Mesothelial cell of epicardium (in vitro differentiated cells): ENCODE measurements around the gene CHAF1B. TPM values are rescaled to one million over a fixed set of nuclear protein-coding genes. Genes with fewer than 3 reads are reported as not detected.

Experiments used
- DNase-seq, 2 experiments: peaks; one replicate each; pipeline ENCODE4 v3.0.0; 2021; ENCODE audit warnings: low spot score in 2 of 2; ENCODE audit not compliant: unreplicated experiment in 2 of 2
- H3K27ac Mint-ChIP-seq: 2 replicates; pipeline ENCODE4 v1.8.0; 2021; ENCODE audit warnings: mixed read lengths
- H3K27me3 Mint-ChIP-seq: 2 replicates; pipeline ENCODE4 v1.8.0; 2021; ENCODE audit warnings: low read depth, mixed read lengths
- H3K36me3 Mint-ChIP-seq: 2 replicates; pipeline ENCODE4 v1.8.0; 2021; ENCODE audit warnings: mixed read lengths
- H3K4me1 Mint-ChIP-seq: 2 replicates; pipeline ENCODE4 v1.8.0; 2021; ENCODE audit warnings: mixed read lengths
- H3K4me3 Mint-ChIP-seq: 2 replicates; pipeline ENCODE4 v1.8.0; 2021; ENCODE audit warnings: mild to moderate bottlenecking, moderate library complexity, mixed read lengths
- H3K9me3 Mint-ChIP-seq: 2 replicates; pipeline ENCODE4 v1.8.0; 2021; ENCODE audit warnings: mixed read lengths
- total RNA-seq: library from RNA; stranded (reverse); gene quantifications from 3 replicates; pipeline ENCODE4 v1.2.1, GENCODE V29; 2021
- TF ChIP-seq, protein P1 (sequence below): fragments of 200-600 bp; sonication (generic); IDR thresholded peaks from one replicate; pipeline ENCODE4 v1.5.0; 2021; ENCODE audit warnings: antibody characterized with exemption; ENCODE audit not compliant: unreplicated experiment

The CHAF1B gene
- total RNA-seq, 1 donor from 2014 or later = 8.2 TPM

DNA sequence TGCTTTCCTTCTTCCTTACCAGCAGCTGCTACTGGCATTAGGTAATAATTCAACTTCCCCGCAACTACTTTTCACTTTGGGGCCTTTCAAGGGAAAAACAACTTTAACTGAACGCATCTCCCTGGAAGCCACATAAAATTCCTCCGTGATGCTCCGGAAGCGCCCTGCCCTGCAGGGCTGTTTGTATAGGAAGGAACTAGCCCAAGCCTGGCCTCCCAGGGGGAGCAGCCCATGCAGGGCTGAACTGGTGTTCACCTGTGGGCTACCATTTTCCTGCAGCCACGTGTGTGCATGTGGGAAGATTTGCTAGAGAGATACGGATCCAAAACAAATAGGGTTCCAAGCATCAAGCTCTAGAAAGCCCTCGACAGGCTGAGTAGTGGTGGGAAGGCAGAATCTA is 80.3 kb downstream of the CHAF1B start:
- peaks cover 30% of the 10 kb centered on the region for H3K27me3 Mint-ChIP-seq
- no peaks in the 10 kb centered on the region for H3K36me3 Mint-ChIP-seq
- no peak overlapping the region for H3K27ac Mint-ChIP-seq
- TF ChIP-seq, protein P1, sequence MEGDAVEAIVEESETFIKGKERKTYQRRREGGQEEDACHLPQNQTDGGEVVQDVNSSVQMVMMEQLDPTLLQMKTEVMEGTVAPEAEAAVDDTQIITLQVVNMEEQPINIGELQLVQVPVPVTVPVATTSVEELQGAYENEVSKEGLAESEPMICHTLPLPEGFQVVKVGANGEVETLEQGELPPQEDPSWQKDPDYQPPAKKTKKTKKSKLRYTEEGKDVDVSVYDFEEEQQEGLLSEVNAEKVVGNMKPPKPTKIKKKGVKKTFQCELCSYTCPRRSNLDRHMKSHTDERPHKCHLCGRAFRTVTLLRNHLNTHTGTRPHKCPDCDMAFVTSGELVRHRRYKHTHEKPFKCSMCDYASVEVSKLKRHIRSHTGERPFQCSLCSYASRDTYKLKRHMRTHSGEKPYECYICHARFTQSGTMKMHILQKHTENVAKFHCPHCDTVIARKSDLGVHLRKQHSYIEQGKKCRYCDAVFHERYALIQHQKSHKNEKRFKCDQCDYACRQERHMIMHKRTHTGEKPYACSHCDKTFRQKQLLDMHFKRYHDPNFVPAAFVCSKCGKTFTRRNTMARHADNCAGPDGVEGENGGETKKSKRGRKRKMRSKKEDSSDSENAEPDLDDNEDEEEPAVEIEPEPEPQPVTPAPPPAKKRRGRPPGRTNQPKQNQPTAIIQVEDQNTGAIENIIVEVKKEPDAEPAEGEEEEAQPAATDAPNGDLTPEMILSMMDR = no peak
- H3K4me1 Mint-ChIP-seq = peaks cover 4% of the 10 kb centered on the region
- no peak overlapping the region for H3K4me3 Mint-ChIP-seq
- H3K9me3 Mint-ChIP-seq = no peaks in the 10 kb centered on the region
- DNase-seq = no peak

DNA sequence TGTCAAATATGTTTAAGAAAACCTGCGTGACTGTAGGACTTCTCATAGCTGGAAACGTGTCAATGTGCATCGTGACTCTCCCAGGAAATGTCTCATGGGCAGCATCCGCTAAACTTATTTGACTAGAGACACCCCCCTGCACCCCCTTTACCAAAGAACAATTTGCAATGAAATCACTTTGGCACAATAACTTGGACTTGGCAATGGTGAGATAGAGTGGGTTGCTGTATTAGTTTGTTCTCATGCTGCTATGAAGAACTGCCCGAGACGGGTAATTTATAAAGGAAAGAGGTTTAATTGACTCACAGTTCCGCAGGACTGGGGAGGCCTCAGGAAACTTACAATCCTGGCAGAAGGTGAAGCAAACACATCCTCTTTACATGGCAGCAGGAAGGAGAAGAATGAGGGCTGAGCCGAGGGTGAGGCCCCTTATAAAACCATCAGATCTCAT is 80.9 kb downstream of the CHAF1B start:
- Mint-ChIP-seq H3K27ac (no peak overlapping the region), H3K27me3 (peaks cover 30% of the 10 kb centered on the region), H3K4me1 (peaks cover 4% of the 10 kb centered on the region), H3K36me3 (no peaks in the 10 kb centered on the region), H3K9me3 (no peaks in the 10 kb centered on the region), H3K4me3 (no peak overlapping the region)
- TF ChIP-seq, protein P1 = no peak
- DNase-seq = no peak

Other genes with a start within 250 kb of the CHAF1B start
- 12.3 to 14.8 TPM (median 13.0 TPM) in 3 replicates for gene DOP1B, start 228.6 kb upstream of the CHAF1B start, total RNA-seq
- 32.6 to 35.2 TPM (median 33.0 TPM) in 3 replicates for gene MORC3, start 65.2 kb upstream of the CHAF1B start, total RNA-seq
- not detected in 3 replicates for gene CLDN14, start 94.7 kb downstream of the CHAF1B start, total RNA-seq